HG03045 (cell line): ENCODE measurements around the gene TNFRSF1A.
A peak's percentile ranks its signal among the peaks of the same experiment; 100 is the strongest.
"Not testable (repeated sequence)": the region's sequence is repeated elsewhere in the genome, so short reads cannot be mapped to it uniquely, and the experiment has no call there.

Source experiments
- ATAC-seq: cut with Tn5 transposase; IDR thresholded peaks from one replicate; pipeline ENCODE4 v1.9.1; 2021; ENCODE audit warnings: mild to moderate bottlenecking, moderate library complexity; ENCODE audit not compliant: unreplicated experiment

The TNFRSF1A gene

DNA sequence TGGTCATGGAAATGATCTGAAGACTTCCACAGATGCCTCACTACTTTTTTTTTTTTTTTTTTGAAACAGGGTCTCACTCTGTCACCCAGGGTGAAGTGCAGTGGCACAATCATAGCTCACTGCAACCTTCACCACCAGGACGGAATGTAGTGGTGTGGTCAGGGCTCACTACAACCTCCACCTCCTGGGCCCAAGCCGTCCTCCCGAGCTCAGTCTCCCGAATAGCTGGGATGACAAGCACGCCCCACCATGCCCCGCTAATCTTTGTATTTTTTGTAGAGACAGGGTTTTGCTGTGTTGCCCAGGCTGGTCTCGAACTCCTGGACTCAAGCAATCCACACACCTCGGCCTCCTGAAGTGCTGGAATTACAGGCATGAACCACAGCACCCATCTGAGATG is 3.3 kb downstream of the TNFRSF1A start:
- ATAC-seq: not testable (repeated sequence)

DNA sequence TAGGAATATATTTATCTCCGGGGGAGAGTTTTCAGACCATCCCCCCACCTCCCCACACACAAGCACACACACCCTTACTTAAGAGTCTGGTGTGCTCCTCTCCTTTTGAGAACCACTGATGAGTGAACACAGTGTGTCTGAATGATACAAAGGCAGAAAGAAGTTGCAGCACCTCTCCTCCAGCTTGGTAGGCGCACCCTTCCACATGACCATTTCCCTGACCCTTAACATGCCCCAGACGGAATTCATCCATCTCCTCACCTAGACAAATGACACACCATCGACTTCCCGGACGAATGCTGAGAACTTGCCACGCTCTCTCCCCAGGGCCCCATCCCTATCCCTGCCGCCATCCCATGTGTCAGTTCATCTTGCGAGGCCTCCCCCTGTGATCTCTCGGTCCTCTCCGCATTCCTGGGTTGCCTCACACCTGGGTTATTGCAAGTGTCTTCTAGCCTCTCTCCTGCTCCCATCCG is 3.9 kb downstream of the TNFRSF1A start:
- ATAC-seq: no peak

DNA sequence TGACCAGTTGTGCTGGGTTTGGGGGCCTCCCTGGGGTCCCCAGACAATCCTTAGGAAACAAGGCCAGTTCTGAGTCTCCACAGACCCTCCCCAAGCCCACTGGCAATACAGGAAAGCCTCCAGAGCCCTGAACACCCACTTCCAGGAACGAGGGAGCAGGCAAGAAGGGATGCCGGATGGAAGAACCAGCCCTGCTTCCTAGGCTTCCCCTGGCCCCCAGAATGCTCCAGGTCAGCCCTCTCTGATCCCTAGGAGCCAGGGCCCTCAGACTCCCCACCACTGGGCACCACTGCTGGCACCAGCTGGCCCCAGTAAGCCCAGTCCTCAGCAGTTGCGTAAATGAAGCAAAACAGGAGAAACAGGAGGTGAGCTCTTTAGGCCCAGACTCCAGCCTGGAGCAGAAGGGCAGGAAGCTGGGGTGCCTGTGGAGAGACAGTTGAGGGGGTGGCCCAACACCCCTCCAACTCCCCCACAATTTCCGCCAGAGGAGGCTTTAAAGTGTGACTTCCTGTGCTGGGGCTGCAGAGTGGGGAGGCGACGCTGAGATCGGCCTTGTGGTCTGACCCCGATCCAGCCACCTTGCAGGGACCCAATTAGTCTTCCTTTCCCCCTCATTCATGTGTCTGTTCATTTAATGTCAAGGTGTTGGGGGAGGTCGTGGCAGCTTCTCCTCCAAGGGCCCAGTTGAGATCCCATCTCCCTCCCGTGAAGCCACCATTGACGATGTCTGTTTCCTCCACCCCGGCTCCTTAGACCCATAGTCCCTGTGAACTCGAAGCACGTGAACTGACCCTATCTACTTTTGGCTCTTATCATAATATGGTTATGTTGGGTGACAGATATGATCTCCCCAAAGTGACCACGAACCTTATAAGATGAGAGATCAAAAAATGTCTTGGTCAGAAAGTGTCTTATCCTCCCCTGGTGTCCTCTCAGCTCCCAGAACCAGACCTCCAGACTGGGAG is 4.7 kb downstream of the TNFRSF1A start:
- ATAC-seq: no peak

- no peak for ATAC-seq
Measured at GRCh38 chr12:6336079-6336888, 5.6 kb downstream of the TNFRSF1A start.

- peak; percentile 68 for ATAC-seq
Measured at GRCh38 chr12:6335451-6336078, 6.3 kb downstream of the TNFRSF1A start.

DNA sequence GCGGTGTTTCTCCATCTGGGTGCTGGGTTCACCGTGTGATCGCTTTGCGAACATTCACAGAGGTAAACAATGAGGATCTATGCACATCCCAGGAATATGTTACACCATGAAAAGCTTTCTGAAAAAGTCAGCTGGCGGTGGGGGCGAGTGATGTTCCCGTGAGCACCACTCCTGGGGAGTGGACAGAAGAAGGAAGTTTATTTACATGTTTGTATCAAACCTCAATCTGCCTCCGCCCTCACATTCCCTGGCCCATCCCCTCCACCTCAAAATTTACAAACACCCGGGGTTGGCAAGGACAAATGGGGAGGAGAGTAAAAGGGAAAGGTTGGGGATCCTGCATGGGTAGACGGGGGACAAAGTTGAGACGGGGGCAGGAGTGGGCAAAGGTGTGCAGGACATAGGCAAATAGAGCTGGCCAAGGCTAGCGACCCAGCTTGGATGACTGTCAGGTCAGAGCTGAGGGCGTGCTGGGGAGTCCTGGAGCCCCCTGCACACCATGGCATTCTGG is 6.9 kb downstream of the TNFRSF1A start:
- ATAC-seq: no peak

DNA sequence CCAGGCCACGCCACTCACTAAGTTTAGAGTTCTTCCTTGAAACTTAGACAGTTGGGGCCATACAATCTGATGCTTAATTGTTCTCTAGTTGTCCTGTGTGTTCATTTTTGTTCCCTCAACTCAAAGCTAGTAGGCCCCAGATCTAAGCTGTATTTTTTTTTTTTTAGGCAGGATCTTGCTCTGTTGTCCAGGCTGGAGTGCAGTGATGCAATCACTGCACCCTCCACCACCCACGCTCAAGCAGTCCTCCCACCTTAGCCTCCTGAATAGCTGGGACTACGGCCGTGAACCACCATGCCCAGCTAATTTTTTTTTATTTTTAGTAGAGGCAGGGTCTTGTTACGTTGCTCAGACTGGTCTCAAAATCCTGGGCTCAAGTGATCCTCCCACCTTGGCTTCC is 7.5 kb downstream of the TNFRSF1A start:
- ATAC-seq: no peak

DNA sequence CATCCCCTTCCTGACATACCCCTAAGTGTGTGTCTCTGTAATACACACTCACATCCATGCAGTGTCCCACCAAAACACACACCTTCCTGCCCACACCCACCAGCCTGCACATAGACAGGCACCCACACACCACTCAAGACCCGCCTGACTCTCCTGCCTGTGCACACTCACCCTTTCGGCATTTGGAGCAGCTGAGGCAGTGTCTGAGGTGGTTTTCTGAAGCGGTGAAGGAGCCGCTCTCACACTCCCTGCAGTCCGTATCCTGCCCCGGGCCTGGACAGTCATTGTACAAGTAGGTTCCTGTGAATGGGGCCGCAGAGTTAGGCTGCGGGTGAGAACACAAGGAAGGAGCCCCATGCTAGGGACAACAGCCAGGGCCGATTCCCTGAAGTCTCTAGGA is 8.3 kb downstream of the TNFRSF1A start:
- ATAC-seq: no peak

DNA sequence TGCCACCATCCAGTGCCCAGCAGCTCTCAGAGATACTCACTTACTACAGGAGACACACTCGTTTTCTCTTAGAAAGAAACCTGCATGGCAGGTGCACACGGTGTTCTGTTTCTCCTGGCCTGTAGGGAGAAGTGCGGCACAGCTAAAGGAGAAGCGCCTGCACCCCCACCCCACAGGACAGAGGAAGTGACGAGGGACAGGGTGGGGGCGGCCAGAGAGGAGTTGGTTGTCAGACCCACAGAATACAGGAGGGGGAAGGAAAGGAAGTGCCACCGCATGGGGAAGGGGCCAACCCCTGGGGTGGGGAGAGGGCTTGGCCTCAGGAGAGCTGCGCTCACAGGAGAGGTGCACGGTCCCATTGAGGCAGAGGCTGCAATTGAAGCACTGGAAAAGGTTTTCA is 8.8 kb downstream of the TNFRSF1A start:
- no peak for ATAC-seq

- no peak for ATAC-seq
Measured at GRCh38 chr12:6332459-6332858, 9.4 kb downstream of the TNFRSF1A start.

DNA sequence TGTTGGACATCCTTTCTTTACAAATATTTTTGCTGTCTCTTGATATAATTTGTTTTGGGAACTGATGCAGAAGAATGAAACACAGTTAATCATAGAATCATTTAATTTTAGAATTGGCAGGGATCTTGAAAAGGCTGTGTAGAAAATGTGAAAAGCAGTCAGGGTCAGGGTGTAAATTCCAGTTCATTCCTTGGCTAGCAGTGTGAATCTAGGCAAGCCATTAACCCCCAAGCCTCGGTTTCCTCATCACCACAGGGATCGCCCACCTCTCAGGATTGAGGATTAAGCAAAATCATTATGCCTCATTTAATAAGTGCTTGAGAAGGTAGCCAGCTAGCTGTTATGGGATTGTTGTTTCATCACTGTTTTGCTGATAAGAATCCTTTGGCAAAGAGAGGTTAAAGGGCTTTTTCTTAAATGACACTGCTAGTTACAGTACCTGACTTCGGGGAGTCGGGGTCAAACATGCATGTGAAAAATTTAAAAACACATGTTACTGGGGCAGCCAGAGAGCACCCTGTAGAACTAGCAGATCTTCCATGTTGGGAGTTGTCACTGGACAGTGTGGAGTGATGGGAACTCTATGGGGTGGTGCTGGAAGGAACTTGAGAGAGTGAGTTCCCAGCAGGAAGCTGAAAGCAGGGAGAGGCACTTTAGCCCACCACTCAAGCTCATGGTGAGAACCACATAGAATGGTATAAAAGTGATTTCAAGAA is 10.7 kb downstream of the TNFRSF1A start:
- no peak for ATAC-seq

- ATAC-seq: no peak
Measured at GRCh38 chr12:6330192-6330591, 11.7 kb downstream of the TNFRSF1A start.

DNA sequence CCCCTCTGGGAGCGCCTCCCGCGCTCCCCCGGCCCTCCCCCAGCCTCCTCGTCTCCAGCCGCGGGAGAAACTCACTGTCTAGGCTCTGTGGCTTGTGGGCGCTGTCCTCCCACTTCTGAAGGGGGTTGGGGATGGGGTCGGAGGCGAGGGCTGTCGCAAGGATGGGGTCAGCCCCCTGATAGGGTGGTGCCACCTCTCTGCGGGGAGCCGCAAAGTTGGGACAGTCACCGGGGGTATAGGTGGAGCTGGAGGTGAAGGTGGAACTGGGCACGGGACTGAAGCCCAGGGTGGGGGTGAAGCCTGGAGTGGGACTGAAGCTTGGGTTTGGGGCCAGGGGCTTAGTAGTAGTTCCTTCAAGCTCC is 12.2 kb downstream of the TNFRSF1A start:
- no peak for ATAC-seq

DNA sequence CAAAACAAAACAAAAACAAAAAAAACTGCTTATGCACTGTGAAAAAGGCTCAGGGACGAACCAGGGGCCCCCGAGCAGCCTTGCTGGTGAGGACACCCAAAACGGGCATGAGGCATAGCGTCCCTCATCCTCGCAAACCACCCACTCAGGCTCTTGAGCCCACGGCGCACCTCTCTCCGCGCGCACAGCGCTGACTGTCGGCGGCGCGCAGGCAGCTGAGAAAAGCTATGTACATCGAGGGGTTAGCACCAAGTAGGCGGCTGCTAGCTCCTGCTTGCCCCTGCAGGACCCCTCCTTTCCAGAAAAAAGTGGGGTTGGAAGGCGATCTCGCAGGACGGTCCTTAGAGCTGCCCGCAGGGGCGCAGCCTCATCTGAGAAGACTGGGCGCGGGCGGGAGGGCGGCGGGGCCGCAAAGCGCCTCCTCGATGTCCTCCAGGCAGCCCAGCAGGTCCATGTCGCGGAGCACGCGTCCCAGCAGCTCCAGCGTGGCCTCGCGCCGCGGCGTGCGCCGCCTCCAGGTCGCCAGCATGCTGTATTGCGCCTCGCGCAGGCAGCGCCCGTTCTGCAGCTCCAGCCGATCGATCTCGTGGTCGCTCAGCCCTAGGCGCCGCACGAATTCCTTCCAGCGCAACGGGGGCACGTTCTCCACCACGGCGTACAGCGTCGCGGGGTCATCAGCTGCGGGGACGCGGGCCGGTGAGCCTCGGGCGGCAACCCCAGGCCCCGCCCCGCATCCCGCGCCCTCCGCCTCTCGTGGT is 12.8 kb downstream of the TNFRSF1A start:
- ATAC-seq: no peak

DNA sequence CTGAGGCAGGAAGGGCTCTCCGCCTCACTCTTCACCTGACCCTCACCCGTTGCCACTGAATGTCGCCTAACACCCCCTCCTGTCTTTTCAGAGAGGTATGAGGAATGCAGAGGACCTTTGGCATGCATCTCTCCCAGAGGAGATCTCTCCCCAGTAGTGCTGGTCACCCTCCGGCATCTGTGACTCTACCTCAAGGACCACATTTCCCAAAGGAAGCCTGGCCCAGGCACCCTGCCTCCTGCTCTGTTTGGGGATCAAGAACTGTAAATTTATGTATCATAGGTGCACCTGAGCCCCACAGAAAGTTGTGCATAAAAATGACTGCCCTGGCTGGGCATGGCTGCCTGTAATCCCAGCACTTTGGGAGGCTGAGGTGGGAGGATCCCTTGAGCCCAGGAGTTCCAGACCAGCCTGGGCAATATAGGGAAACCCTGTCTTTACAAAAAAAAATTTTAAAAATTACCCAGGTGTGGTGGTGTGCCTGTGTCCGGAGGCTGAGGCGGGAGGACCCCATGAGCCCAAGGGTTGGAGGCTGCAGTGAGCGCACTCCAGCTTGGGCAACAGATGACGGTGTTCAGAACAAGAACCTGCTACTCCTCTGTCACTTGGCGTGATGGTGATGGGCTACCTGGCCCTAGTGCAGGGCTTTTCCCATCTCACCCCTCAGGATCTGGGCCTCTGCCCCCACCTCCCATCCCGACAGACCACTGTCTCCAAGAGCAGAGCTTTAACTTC is 13.7 kb downstream of the TNFRSF1A start:
- ATAC-seq: no peak

DNA sequence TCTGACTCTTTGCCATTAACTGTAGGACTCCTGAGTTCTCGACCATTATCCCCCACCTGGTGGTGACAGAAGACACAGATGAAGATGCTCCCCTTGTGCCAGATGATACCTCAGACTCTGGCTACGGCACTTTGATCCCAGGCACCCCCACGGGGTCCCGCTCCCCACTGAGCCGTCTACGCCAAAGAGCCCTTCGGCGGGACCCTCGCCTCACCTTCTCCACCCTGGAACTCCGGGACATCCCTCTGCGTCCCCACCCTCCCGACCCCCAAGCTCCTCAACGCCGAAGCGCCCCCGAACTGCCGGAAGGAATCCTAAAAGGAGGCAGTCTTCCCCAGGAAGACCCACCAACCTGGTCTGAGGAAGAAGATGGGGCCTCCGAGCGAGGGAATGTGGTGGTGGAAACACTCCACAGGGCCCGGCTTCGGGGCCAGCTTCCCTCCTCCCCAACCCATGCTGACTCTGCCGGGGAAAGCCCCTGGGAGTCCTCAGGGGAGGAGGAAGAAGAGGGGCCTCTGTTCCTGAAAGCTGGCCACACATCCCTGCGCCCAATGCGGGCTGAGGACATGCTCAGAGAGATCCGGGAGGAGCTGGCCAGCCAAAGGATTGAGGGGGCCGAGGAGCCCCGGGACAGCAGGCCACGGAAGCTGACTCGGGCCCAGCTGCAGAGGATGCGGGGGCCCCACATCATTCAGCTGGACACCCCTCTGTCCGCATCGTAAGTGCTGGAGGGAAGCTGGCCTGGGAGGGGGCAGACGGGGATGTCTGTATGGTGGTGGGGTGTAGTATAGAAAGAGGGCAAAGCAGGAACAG is 14.4 kb downstream of the TNFRSF1A start:
- no peak for ATAC-seq

DNA sequence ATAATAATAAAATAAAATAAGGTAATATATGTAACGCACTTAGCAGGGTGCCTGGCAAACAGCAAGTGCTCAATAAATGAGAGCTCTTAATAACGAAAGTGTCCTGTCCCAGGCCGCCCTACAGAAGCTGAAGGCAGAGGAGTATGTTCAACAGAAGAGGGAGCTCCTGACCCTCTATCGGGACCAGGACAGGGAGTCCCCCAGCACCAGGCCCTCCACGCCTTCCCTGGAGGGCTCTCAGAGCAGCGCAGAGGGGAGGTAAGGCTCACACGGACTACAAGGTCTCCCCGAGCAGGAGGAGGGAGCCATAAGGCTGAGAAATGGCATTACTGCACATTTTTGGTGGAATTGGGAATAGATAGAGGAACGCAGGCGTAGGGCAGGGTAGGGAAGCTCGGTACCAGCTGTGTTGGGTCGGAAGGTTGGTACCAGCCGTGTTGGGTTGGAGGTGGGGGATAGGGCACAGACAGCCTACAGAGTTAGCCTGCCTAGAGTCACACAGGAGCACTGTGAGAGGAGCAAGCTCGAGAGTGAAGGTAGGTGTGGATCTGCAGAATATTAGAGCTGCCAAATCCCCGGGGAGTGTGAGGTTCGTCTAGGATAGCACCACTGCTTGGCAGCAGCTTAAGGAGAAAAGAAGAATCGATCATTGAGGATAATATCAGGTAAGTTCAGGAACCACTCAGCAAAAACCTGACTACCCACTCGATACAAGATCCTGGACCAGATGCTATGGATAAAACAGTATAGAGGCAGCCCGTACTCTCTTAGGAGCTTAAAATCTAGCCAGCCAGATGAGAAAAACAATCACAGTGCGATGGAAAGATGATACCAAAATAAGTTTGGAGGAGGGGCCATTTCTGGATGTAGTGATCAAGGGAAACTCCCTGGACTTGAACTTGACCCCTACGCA is 15.3 kb downstream of the TNFRSF1A start:
- ATAC-seq: no peak
